Tibial artery (tissue), 4 donors: ENCODE data around the gene FOXN4.
"Not testable (repeated sequence)": the region's sequence is repeated elsewhere in the genome, so short reads cannot be mapped to it uniquely, and the experiment has no call there.

ENCODE experiments used
- DNase-seq, 2 donors: peaks; one replicate each; pipeline ENCODE4 v3.0.0-alpha.2; 2019
- H3K27ac ChIP-seq, 2 donors: fragments of 200-600 bp; sonication (generic) in 1 of 2; 1 replicate in 1 of 2; 2 replicates in 1 of 2; pipeline ENCODE4 v1.5.1; 2018 to 2019; ENCODE audit warnings: mild to moderate bottlenecking in 1 of 2
- H3K27me3 ChIP-seq, 2 donors: fragments of 200-600 bp; sonication (generic) in 1 of 2; one replicate each; pipeline versions ENCODE4 v1.5.1 to v1.6.0; 2016 to 2019
- H3K36me3 ChIP-seq, 3 donors: fragments of 200-600 bp; sonication (generic) in 2 of 3; one replicate each; pipeline ENCODE4 v1.5.1; 2016 to 2019; ENCODE audit warnings: mild to moderate bottlenecking in 2 of 3
- H3K4me1 ChIP-seq, 4 donors: fragments of 200-600 bp; sonication (generic) in 2 of 4; 1 replicate in 3 of 4; 2 replicates in 1 of 4; pipeline ENCODE4 v1.5.1; 2016 to 2019
- H3K4me3 ChIP-seq, 2 donors: fragments of 200-600 bp; sonication (generic) in 1 of 2; 1 replicate in 1 of 2; 2 replicates in 1 of 2; pipeline ENCODE4 v1.5.1; 2018 to 2019; ENCODE audit warnings: mild to moderate bottlenecking in 2 of 2
- H3K9me3 ChIP-seq, 3 donors: fragments of 200-600 bp; sonication (generic) in 1 of 3; one replicate each; pipeline ENCODE4 v1.5.1; 2016 to 2019
- intact Hi-C: fragments of 100-400 bp; cut with DNase I; formaldehyde crosslinking; loops from one replicate; pipeline ENCODE4 v1.15.0; 2023; ENCODE audit warnings: low total_unique reads
- TF ChIP-seq, protein P1 (sequence below), 2 experiments: fragments of 200-600 bp in 1 of 2; fragments of 450-650 bp in 1 of 2; IDR thresholded peaks; one replicate each; pipeline ENCODE4 v1.5.1; 2017 to 2019; ENCODE audit warnings: antibody characterized with exemption in 2 of 2, mild to moderate bottlenecking in 1 of 2, moderate library complexity in 1 of 2

The FOXN4 gene

DNA sequence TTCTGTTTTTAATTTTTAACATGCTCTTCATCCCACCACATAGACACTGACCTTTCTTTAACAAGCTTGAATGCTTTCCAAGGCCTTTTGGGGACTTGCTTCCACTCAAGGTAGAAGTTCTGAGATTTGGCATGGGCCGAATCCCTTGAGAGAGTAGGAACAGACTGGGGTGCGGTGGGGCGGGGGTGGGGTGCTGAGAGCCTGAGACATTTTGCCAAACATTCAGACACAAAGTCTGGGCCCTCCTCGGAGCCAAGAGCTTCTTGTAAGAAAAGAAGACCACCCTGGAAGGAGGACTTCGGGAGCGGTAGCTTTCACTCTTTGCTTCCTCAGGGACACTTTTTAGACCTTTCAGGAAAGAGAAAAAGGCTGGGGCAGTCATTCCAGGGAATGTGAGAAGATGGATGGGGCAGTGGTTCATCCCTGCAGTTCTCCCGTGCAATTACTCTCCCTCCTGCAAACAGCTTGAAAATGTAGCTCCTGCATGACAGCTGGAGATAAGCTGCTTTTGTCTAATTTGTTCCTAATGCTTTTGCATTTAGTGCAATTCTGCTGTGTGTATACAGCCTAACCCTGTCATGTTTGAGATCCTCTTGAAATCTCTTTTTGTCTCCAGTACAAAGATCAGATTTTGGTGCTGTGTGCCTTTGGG is 22.3 kb upstream of the FOXN4 start:
- intact Hi-C loops = no loop called here
- Histone ChIP-seq H3K36me3 (no peaks in the 10 kb centered on the region), H3K27me3 (peaks cover 0 to 11% of the 10 kb centered on the region in 2 donors), H3K27ac (no peak overlapping the region), H3K4me1 (no peaks in the 10 kb centered on the region), H3K4me3 (no peak overlapping the region), H3K9me3 (no peaks in the 10 kb centered on the region)
- DNase-seq = no peak
- TF ChIP-seq, protein P1, sequence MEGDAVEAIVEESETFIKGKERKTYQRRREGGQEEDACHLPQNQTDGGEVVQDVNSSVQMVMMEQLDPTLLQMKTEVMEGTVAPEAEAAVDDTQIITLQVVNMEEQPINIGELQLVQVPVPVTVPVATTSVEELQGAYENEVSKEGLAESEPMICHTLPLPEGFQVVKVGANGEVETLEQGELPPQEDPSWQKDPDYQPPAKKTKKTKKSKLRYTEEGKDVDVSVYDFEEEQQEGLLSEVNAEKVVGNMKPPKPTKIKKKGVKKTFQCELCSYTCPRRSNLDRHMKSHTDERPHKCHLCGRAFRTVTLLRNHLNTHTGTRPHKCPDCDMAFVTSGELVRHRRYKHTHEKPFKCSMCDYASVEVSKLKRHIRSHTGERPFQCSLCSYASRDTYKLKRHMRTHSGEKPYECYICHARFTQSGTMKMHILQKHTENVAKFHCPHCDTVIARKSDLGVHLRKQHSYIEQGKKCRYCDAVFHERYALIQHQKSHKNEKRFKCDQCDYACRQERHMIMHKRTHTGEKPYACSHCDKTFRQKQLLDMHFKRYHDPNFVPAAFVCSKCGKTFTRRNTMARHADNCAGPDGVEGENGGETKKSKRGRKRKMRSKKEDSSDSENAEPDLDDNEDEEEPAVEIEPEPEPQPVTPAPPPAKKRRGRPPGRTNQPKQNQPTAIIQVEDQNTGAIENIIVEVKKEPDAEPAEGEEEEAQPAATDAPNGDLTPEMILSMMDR (IDR thresholded peaks at IDR 0.05) = no peak

- no peaks in the 10 kb centered on the region for H3K4me1 ChIP-seq
- no peak overlapping the region for H3K4me3 ChIP-seq
- H3K36me3 ChIP-seq = no peaks in the 10 kb centered on the region
- no peak overlapping the region for H3K27ac ChIP-seq
- H3K27me3 ChIP-seq = peaks cover 0 to 11% of the 10 kb centered on the region in 2 donors
- DNase-seq = no peak
- intact Hi-C loops = no loop called here
- TF ChIP-seq, protein P1 (IDR thresholded peaks at IDR 0.05) = no peak
- H3K9me3 ChIP-seq = no peaks in the 10 kb centered on the region
Observed at GRCh38 chr12:109330282-109331230, 21.5 kb upstream of the FOXN4 start.

- Histone ChIP-seq H3K9me3 (no peaks in the 10 kb centered on the region), H3K27me3 (peaks cover 0 to 11% of the 10 kb centered on the region in 2 donors), H3K27ac (no peak overlapping the region), H3K4me1 (no peaks in the 10 kb centered on the region), H3K4me3 (no peak overlapping the region), H3K36me3 (no peaks in the 10 kb centered on the region)
- DNase-seq = no peak
- TF ChIP-seq, protein P1 (IDR thresholded peaks at IDR 0.05) = no peak
- intact Hi-C loops = no loop called here
Observed at GRCh38 chr12:109329686-109330085, 20.6 kb upstream of the FOXN4 start.

DNA sequence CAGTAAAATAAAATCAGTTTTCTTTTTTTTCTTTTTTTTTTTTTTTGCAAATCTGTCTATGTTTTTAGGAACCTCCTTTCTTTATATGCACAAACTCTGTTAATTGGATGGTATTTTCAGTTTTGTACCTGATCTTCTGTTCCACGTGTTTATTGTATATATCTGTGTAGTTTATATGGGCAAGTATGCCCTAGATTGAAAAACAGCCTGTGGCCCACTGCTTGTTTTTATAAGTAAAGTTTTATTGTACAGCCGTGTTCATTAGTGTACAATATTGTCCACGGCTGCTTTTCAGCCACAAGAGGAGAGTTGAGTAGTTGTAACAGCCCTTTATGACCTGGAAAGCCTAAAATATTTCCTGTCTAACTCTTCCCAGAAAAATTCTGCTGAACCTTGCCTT is 19.9 kb upstream of the FOXN4 start:
- no peak overlapping the region for H3K4me3 ChIP-seq
- DNase-seq = no peak

GRCh38 chr12:109321294-109321693 is 12.2 kb upstream of the FOXN4 start:
- peaks cover 0 to 17% of the 10 kb centered on the region in 2 donors for H3K27me3 ChIP-seq
- H3K4me3 ChIP-seq, DNase-seq, H3K4me1 ChIP-seq, intact Hi-C loops, H3K9me3 ChIP-seq, H3K27ac ChIP-seq, H3K36me3 ChIP-seq: not testable (repeated sequence)

More for the DNA sequence above, 19.9 kb upstream of the FOXN4 start:
- TF ChIP-seq, protein P1 (IDR thresholded peaks at IDR 0.05) = no peak
- intact Hi-C loops = no loop called here
- no peak overlapping the region for H3K27ac ChIP-seq
- H3K9me3 ChIP-seq = no peaks in the 10 kb centered on the region
- peaks cover 0 to 11% of the 10 kb centered on the region in 2 donors for H3K27me3 ChIP-seq
- no peaks in the 10 kb centered on the region for H3K36me3 ChIP-seq
- no peaks in the 10 kb centered on the region for H3K4me1 ChIP-seq
